WTC11 (cell line): ENCODE data around the gene TUBB1. TPM values are rescaled to one million over a fixed set of nuclear protein-coding genes. Genes with fewer than 3 reads are reported as not detected.

Experiments
- ATAC-seq: fragments of 200-7000 bp; cut with Tn5 transposase; 2 replicates; pipeline ENCODE4 v1.10.0; 2021; ENCODE audit warnings: mild to moderate bottlenecking, moderate library complexity
- CTCF ChIA-PET: fragments of 300-600 bp; sonication (Branson Sonifier 250); formaldehyde crosslinking; loops from one replicate; lab custom pipeline; 2021; ENCODE audit warnings: antibody characterized with exemption; lab: Charles Lee
- POLR2A ChIA-PET: fragments of 350-600 bp; sonication (Branson Sonifier 250); formaldehyde crosslinking; loops from one replicate; lab custom pipeline; 2021; ENCODE audit warnings: antibody characterized with exemption; lab: Charles Lee
- DNase-seq: peaks from one replicate; pipeline ENCODE4 v3.0.0; 2021; ENCODE audit warnings: low spot score
- H3K27ac Mint-ChIP-seq: 2 replicates; pipeline ENCODE4 v1.8.0; 2021; ENCODE audit warnings: mixed read lengths
- H3K27me3 Mint-ChIP-seq: 2 replicates; pipeline ENCODE4 v1.8.0; 2021; ENCODE audit warnings: low read depth, mild to moderate bottlenecking, moderate library complexity, mixed read lengths
- H3K36me3 Mint-ChIP-seq: 2 replicates; pipeline ENCODE4 v1.8.0; 2021; ENCODE audit warnings: mixed read lengths
- H3K4me1 Mint-ChIP-seq: 2 replicates; pipeline ENCODE4 v1.8.0; 2022; ENCODE audit warnings: mixed read lengths
- H3K4me3 Mint-ChIP-seq: 2 replicates; pipeline ENCODE4 v1.8.0; 2021; ENCODE audit warnings: mild to moderate bottlenecking, moderate library complexity, mixed read lengths
- H3K9me3 Mint-ChIP-seq: 2 replicates; pipeline ENCODE4 v1.8.0; 2021; ENCODE audit warnings: mixed read lengths
- ATF1 ChIP-seq: sonication (generic); formaldehyde crosslinking; IDR thresholded peaks from 2 replicates; pipeline ENCODE4 v1.8.1; 2023; ENCODE audit warnings: mild to moderate bottlenecking, moderate library complexity, missing genetic modification reagents
- E2F5 ChIP-seq: sonication (generic); formaldehyde crosslinking; IDR thresholded peaks from 2 replicates; pipeline ENCODE4 v1.8.1; 2022; ENCODE audit warnings: mild to moderate bottlenecking, moderate library complexity, missing genetic modification reagents
- ETV6 ChIP-seq: sonication (generic); formaldehyde crosslinking; IDR thresholded peaks from 2 replicates; pipeline ENCODE4 v1.8.1; 2022; ENCODE audit warnings: mild to moderate bottlenecking, missing genetic modification reagents
- FOXP1 ChIP-seq: sonication (generic); formaldehyde crosslinking; IDR thresholded peaks from 2 replicates; pipeline ENCODE4 v1.8.0; 2022; ENCODE audit warnings: missing genetic modification reagents, mild to moderate bottlenecking, moderate library complexity, borderline replicate concordance
- FOXP4 ChIP-seq: sonication (generic); formaldehyde crosslinking; IDR thresholded peaks from 2 replicates; pipeline ENCODE4 v1.8.0; 2022; ENCODE audit warnings: mild to moderate bottlenecking, missing genetic modification reagents
- GRHL2 ChIP-seq: fragments of 250-450 bp; sonication (Bioruptor Pico); IDR thresholded peaks from 2 replicates; pipeline ENCODE4 v1.8.0; 2022; ENCODE audit warnings: mild to moderate bottlenecking, moderate library complexity; ENCODE audit not compliant: insufficient replicate concordance, severe bottlenecking
- SMAD4 ChIP-seq: sonication (generic); formaldehyde crosslinking; IDR thresholded peaks from 2 replicates; pipeline ENCODE4 v1.8.0; 2022; ENCODE audit warnings: mild to moderate bottlenecking, missing genetic modification reagents
- USF1 ChIP-seq: sonication (generic); formaldehyde crosslinking; IDR thresholded peaks from 2 replicates; pipeline ENCODE4 v1.8.0; 2022; ENCODE audit warnings: mild to moderate bottlenecking, missing genetic modification reagents
- ZMAT4 ChIP-seq: fragments of 250-450 bp; sonication (Bioruptor Pico); IDR thresholded peaks from 2 replicates; pipeline ENCODE4 v1.9.0; 2021; ENCODE audit warnings: mild to moderate bottlenecking
- ZNF121 ChIP-seq: sonication (generic); formaldehyde crosslinking; IDR thresholded peaks from 2 replicates; pipeline ENCODE4 v1.8.0; 2023; ENCODE audit warnings: missing genetic modification reagents
- ZNF263 ChIP-seq: sonication (generic); formaldehyde crosslinking; IDR thresholded peaks from 2 replicates; pipeline ENCODE4 v1.8.1; 2022; ENCODE audit warnings: low read depth, mild to moderate bottlenecking, moderate library complexity, missing genetic modification reagents
- ZNF281 ChIP-seq: sonication (generic); formaldehyde crosslinking; IDR thresholded peaks from 2 replicates; pipeline ENCODE4 v1.8.0; 2023; ENCODE audit warnings: mild to moderate bottlenecking, missing genetic modification reagents
- ZNF396 ChIP-seq: fragments of 250-450 bp; sonication (Bioruptor Pico); IDR thresholded peaks from 2 replicates; pipeline ENCODE4 v1.8.0; 2021; ENCODE audit warnings: mild to moderate bottlenecking, moderate library complexity, borderline replicate concordance
- ZNF416 ChIP-seq: fragments of 250-450 bp; sonication (Bioruptor Pico); IDR thresholded peaks from 2 replicates; pipeline ENCODE4 v1.9.0; 2021; ENCODE audit warnings: mild to moderate bottlenecking, inconsistent platforms
- ZNF423 ChIP-seq: fragments of 250-450 bp; sonication (Bioruptor Pico); IDR thresholded peaks from 2 replicates; pipeline ENCODE4 v2.1.2; 2022; ENCODE audit warnings: mild to moderate bottlenecking, moderate library complexity
- ZNF425 ChIP-seq: fragments of 250-450 bp; sonication (Bioruptor Pico); conservative IDR thresholded peaks from 2 replicates; pipeline ENCODE4 v1.9.0; 2021; ENCODE audit warnings: mild to moderate bottlenecking
- total RNA-seq: library from RNA; stranded (reverse); gene quantifications from 3 replicates; pipeline ENCODE4 v1.2.3, GENCODE V29; 2021

TUBB1 gene
- total RNA-seq, 1 experiment from 2014 or later = not detected

GRCh38 chr20:59005523-59006166 is 13.6 kb upstream of the TUBB1 start:
- Mint-ChIP-seq H3K36me3 (no peaks in the 10 kb centered on the region), H3K4me1 (peaks cover 16% of the 10 kb centered on the region), H3K9me3 (no peaks in the 10 kb centered on the region), H3K4me3 (peak overlapping the region; percentile 60), H3K27ac (no peak overlapping the region), H3K27me3 (peaks cover 28% of the 10 kb centered on the region)
- CTCF ChIA-PET = no interaction called here
- no peak for TF ChIP-seq ZNF416 (CRISPR knock-in tag)
- no peak for TF ChIP-seq ZMAT4 (CRISPR knock-in tag)
- no peak for TF ChIP-seq ZNF281 (CRISPR knock-in tag)
- TF ChIP-seq SMAD4 (CRISPR knock-in tag) = no peak
- DNase-seq (no peak), ATAC-seq (no peak)
- POLR2A ChIA-PET = no interaction called here

GRCh38 chr20:59006167-59006863 is 12.9 kb upstream of the TUBB1 start:
- ATAC-seq (peak; percentile 4; the same call in 1 of the 2 replicates), DNase-seq (no peak)
- POLR2A ChIA-PET = no interaction called here
- peak overlapping the region; percentile 60 for H3K4me3 Mint-ChIP-seq
- peaks cover 28% of the 10 kb centered on the region for H3K27me3 Mint-ChIP-seq
- CTCF ChIA-PET = no interaction called here
- H3K27ac Mint-ChIP-seq = no peak overlapping the region
- H3K4me1 Mint-ChIP-seq = peaks cover 23% of the 10 kb centered on the region
- H3K36me3 Mint-ChIP-seq = no peaks in the 10 kb centered on the region
- no peak for TF ChIP-seq ZNF396 (CRISPR knock-in tag)
- H3K9me3 Mint-ChIP-seq = no peaks in the 10 kb centered on the region

- DNase-seq (peak; percentile 61), ATAC-seq (peak; percentile 85)
- TF ChIP-seq ZNF425 (CRISPR knock-in tag) = no peak
- TF ChIP-seq ZNF416 (CRISPR knock-in tag) = no peak
- no peak for TF ChIP-seq ZNF121 (CRISPR knock-in tag)
- TF ChIP-seq ETV6 = 0 out of 2 replicates have a peak, but pooled peaks have one; percentile 7
- no peak for TF ChIP-seq ZNF263
- 0 out of 2 replicates have a peak, but pooled peaks have one; percentile 26 for TF ChIP-seq FOXP4 (CRISPR knock-in tag)
- TF ChIP-seq ATF1 (CRISPR knock-in tag) = no peak
- no peak for TF ChIP-seq USF1 (CRISPR knock-in tag)
- no peak for TF ChIP-seq ZNF396 (CRISPR knock-in tag)
- TF ChIP-seq E2F5 (CRISPR knock-in tag) = no peak
- TF ChIP-seq GRHL2 (CRISPR knock-in tag) = no peak
- TF ChIP-seq ZNF423 (CRISPR knock-in tag) = no peak
- TF ChIP-seq FOXP1 (CRISPR knock-in tag) = 0 out of 2 replicates have a peak, but pooled peaks have one; percentile 48
Observed at GRCh38 chr20:59006864-59007664, 12.2 kb upstream of the TUBB1 start, which contains the start of gene CTSZ. Gene CTSZ (minus strand): TSS chr20:59007254. CDS start chr20:59007128, 126 bp downstream.

More at GRCh38 chr20:59006864-59007664, 12.2 kb upstream of the TUBB1 start, which contains the start of gene CTSZ:
- Mint-ChIP-seq H3K27me3 (peaks cover 28% of the 10 kb centered on the region), H3K4me1 (peaks cover 26% of the 10 kb centered on the region), H3K9me3 (no peaks in the 10 kb centered on the region), H3K4me3 (peak within 1 kb of the TSS; percentile 64), H3K36me3 (no peaks in the 10 kb centered on the region), H3K27ac (no peak within 1 kb of the TSS)
- CTCF ChIA-PET = no interaction called here
- POLR2A ChIA-PET = no interaction called here
